ENCODE results near the gene CLTCL1.
"Not testable (repeated sequence)": the region's sequence is repeated elsewhere in the genome, so short reads cannot be mapped to it uniquely, and the experiment has no call there.

CLTCL1 gene

DNA sequence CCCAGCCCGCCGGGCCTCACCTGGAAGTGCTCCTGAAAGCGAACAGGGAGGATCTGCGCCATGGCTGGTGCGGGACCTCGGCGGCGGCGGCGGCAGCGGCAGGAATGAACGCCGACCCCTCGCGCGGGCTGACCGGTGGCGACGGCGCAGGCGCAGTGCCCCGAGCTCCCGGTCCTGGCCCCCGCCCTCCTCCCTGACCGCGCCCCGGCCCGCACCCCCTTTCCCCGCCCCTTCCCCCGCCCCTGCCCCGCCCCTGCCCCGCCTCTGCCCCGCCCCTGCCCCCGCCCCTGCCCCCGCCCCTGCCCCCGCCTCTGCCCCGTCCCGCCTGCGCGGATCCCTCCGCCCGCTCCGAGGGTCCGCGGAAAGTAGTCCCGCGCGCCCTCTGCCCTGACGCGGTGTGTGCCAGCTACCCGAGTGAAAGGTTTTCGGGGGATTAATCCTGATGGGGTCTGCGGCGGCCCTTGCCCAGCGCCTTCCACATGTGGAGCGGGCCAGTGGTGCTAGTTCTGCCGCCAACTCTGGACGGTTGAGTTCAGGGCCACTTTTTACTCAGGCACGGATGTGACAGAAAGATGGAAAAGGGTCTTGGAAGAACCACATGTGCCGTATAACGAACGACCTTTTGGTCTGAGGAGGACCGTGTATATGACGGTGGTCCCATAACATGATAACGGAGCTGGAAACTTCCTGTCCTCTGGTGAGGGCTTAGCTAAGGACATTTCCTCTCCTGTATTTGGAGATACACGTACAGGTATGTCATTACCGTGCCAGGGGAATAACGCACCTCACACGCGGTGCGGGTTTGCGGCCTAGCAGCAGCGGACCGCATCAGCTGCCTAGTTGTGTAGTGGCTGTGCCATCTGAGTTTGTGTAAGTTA, at the start of gene CLTCL1:
Gene CLTCL1 (minus strand): TSS at position 140 of the 878 bp plus-strand sequence. CDS start 78 bp downstream, at position 62.
- peak within 1 kb of the TSS; percentile 77 for H3K4me3 ChIP-seq (ENCODE audit: low read depth, low read length)
- TF ChIP-seq, protein P1, sequence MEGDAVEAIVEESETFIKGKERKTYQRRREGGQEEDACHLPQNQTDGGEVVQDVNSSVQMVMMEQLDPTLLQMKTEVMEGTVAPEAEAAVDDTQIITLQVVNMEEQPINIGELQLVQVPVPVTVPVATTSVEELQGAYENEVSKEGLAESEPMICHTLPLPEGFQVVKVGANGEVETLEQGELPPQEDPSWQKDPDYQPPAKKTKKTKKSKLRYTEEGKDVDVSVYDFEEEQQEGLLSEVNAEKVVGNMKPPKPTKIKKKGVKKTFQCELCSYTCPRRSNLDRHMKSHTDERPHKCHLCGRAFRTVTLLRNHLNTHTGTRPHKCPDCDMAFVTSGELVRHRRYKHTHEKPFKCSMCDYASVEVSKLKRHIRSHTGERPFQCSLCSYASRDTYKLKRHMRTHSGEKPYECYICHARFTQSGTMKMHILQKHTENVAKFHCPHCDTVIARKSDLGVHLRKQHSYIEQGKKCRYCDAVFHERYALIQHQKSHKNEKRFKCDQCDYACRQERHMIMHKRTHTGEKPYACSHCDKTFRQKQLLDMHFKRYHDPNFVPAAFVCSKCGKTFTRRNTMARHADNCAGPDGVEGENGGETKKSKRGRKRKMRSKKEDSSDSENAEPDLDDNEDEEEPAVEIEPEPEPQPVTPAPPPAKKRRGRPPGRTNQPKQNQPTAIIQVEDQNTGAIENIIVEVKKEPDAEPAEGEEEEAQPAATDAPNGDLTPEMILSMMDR (IDR thresholded peaks at IDR 0.05; ENCODE audit: low read depth, low read length), result no peak

DNA sequence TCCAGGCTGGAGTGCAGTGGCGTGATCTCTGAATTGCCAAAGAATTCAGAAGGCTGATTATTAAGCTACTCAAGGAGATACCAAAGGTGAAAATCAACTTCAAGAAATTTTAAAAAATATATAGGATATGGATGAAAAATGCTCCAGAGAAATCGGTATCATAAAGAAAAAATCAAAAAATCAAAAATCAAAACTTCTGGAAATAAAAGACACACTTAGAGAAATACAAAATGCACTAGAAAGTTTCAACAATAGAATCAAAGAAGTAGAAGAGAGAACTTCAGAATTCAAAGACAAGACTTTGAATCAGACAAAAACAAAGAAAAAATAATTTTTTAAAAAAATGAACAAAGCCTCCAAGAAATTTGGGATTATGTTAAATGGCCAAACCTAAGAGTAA, 45.6 kb upstream of the CLTCL1 start:
- no peak overlapping the region for H3K4me3 ChIP-seq (ENCODE audit: low read depth, low read length)
- TF ChIP-seq, protein P1 (IDR thresholded peaks at IDR 0.05; ENCODE audit: low read depth, low read length), result no peak

DNA sequence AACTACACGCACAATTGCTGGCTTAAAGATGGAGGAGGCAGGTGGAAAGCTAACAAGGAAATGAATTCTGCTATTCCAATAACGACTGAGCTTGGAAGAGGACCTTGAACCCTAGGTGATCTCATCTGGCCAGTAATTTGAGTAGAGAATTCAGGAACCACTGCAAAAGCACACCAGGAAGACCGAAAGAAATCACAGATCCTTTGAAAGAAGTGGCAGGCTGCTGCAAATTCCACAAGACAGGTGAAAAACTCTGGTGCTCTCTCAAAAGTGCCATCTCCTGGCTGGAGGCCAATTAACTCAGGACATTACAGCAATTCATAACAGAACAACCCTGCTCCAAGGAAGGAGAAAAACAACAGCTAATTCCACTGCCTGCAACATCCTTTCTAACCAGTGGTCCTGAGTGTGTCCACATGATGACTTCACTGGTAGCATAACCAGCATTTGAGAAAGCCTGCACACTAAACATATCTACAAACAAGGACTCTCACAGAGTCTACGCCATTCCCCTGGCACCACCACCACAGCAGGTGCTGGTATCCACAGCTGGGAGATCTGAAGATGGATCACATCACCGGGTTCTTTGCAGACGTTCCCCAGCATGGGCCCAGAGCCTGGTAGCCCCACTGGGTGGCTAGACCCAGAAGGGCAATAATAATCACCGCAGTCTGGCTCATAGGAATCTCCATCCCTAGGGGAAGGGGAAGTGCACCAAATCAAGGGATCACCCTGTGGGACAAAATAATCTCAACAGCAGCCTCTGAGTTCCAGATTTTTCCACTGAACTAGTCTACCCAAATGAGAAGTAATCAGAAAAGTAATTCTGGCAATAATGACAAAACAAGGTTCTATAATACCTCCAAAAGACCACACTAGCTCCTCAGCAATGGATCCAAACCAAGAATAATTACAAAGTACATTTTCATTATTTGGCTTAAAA, 44.9 kb upstream of the CLTCL1 start:
- H3K4me3 ChIP-seq (ENCODE audit: low read depth, low read length), result no peak overlapping the region
- TF ChIP-seq, protein P1 (IDR thresholded peaks at IDR 0.05; ENCODE audit: low read depth, low read length), result no peak

DNA sequence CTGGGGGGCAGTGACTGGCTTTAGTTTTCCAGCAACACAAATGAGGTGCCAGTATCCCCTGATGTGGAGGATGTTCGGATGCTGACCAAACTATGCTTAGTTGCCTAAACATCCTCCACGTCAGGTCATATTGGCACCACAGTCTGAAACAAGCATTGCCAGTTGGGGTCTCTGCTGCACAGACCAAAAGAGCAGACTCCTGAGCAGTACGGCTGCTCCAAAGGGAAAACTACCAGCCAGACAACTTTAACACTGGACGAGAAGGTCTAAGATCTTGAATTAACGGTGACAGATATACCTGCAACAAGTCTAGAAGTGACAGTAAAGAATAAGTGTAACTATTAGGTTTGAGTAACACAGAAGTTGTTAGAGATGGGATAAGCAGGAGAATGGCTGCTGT, 40.5 kb upstream of the CLTCL1 start:
- no peak overlapping the region for H3K4me3 ChIP-seq (ENCODE audit: low read depth, low read length)
- TF ChIP-seq, protein P1 (IDR thresholded peaks at IDR 0.05; ENCODE audit: low read depth, low read length), result no peak

DNA sequence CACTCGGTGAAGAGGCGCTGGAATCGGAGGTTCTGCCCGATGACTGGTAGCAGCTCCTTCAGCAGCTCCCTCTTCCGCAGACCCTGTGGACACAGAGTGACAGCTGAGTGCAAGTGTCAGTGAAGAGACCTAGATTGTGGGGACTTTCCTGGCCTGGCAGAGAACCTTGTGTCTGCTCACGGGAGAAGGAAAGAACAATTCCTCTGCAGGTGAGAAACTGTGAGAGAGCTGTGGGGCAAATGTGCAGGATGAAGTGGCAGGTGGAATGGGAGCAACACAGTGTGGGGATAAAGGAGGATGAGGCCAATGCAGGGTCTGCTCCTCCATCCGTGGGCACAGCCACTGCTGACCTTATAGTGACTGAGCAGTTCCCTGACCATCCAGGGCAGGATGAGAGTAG, 40.0 kb upstream of the CLTCL1 start:
- TF ChIP-seq, protein P1 (IDR thresholded peaks at IDR 0.05; ENCODE audit: low read depth, low read length), result no peak

DNA sequence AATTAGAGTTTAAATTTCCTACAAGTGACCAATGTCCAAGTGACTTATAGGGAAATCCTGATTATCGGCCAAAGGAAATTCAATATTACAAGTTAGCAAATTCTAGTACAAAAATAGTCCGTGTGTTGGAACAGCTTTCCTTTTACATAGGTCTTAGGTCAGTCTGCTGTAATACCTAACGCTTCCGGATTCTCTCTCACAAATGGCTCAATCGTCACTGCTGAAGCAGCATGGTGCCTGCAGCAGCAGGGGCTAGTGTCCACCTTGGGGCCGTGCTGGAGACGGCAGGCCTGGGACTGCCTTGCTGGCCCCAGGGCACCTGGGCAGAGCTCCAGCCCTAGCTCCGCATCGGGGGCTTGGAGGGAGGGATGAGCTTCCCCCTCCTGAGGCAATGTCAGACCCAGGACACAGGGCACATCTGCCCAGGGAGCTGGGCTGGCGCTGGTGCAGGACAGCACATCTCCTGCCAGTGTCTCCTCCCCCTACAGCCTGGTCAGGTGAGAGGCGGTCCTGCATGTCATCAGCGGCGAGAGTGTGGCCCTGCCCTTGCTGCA, 39.4 kb upstream of the CLTCL1 start:
- no peak overlapping the region for H3K4me3 ChIP-seq (ENCODE audit: low read depth, low read length)
- TF ChIP-seq, protein P1 (IDR thresholded peaks at IDR 0.05; ENCODE audit: low read depth, low read length), result no peak

More for the DNA sequence above, 40.0 kb upstream of the CLTCL1 start:
- H3K4me3 ChIP-seq (ENCODE audit: low read depth, low read length), result no peak overlapping the region

DNA sequence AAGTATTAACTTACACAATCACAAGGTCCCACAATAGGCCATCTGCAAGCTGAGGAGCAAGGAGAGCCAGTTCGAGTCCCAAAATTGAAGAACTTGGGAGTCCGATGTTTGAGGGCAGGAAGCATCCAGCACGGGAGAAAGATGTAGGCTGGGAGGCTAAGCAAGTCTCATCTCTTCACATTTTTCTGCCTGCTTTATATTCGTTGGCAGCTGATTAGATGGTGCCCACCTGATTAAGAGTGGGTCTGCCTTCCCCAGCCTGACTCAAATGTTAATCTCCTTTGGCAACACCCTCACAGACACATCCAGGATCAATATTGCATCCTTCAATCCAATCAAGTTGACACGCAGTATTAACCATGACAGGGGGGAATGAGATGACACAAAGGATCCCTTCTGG, 38.7 kb upstream of the CLTCL1 start:
- not testable (repeated sequence) for H3K4me3 ChIP-seq (ENCODE audit: low read depth, low read length)
